ENCODE data around the gene LILRB2.
"Not testable (repeated sequence)": the region's sequence is repeated elsewhere in the genome, so short reads cannot be mapped to it uniquely, and the experiment has no call there.

The LILRB2 gene

DNA sequence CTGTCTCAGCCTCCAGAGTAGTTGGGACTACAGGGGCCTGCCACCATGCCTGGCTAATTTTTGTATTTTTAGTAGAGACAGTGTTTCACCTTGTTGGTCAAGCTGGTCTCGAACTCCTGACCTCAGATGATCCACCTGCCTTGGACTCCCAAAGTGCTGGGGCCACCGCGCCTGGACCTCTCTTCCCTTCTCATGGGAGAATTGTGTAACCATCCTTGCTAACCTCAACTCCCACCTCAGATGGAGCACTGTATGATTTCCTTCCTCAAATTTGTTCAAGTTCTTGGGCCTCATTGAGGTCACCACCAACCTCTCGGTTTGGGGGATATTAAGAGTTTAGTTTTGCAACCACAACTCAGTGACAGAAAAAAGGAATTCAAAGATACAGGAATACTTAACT is 21.3 kb upstream of the LILRB2 start:
- H3K4me1 ChIP-seq (ENCODE audit: control insufficient read depth, insufficient read depth, low read length), result no peaks in the 10 kb centered on the region
- H3K4me3 ChIP-seq (ENCODE audit: low read depth, low read length), result no peak overlapping the region
- H3K27me3 ChIP-seq (ENCODE audit: control insufficient read depth, insufficient read depth, low read length), result 0 out of 2 replicates have a peak, but pooled peaks cover 5% of the 10 kb centered on the region
- H3K27ac ChIP-seq (ENCODE audit: low read depth, low read length), result no peak overlapping the region
- no peaks in the 10 kb centered on the region for H3K36me3 ChIP-seq (ENCODE audit: control insufficient read depth, insufficient read depth, low read length)
- no peaks in the 10 kb centered on the region for H3K9me3 ChIP-seq (ENCODE audit: control insufficient read depth, insufficient read depth, low read length)
- no peak overlapping the region for H3K9ac ChIP-seq (ENCODE audit: low read depth, low read length)

DNA sequence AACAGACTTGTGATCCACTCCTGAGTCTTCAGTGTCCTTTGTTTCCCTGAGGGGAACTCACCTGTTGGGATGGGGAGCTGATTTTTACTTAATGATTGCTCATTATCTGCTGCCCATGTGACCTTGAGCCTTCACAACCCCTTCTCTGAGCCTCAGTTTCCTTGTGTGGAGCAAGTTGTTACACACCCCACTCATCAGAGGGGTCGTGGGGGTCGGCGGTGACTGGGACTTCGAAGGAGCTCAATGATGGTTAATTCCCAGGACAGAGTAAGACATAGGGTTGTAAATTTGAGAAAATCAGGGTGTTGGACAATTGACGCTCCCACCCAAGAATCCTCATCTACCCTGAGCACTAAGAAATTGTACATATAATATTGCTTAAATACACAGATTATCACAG is 18.6 kb upstream of the LILRB2 start:
- Histone ChIP-seq H3K27me3 (ENCODE audit: control insufficient read depth, insufficient read depth, low read length) (0 out of 2 replicates have a peak, but pooled peaks cover 5% of the 10 kb centered on the region), H3K9me3 (ENCODE audit: control insufficient read depth, insufficient read depth, low read length) (no peaks in the 10 kb centered on the region), H3K9ac (ENCODE audit: low read depth, low read length) (no peak overlapping the region), H3K36me3 (ENCODE audit: control insufficient read depth, insufficient read depth, low read length) (no peaks in the 10 kb centered on the region), H3K27ac (ENCODE audit: low read depth, low read length) (no peak overlapping the region), H3K4me3 (ENCODE audit: low read depth, low read length) (no peak overlapping the region), H3K4me1 (ENCODE audit: control insufficient read depth, insufficient read depth, low read length) (no peaks in the 10 kb centered on the region)

DNA sequence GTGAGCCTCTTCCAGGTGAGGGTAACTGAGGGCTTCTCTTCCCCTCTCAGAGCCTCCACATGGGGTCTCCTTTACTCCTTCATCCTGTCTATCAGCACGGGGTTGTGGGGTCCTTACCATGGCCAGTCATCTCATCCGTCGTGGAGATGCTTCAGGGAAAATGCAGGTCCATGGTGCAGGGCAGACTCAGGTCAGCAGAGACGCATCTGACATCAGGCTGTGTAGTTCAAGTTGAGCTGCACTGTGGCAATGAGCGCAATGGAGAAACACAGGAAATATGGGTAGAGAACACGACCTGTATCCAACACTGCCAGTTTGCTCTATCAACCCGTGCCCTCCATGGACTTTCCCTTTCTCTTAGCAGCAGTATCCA is 18.2 kb upstream of the LILRB2 start:
- H3K9me3 ChIP-seq (ENCODE audit: control insufficient read depth, insufficient read depth, low read length), result no peaks in the 10 kb centered on the region
- H3K36me3 ChIP-seq (ENCODE audit: control insufficient read depth, insufficient read depth, low read length), result no peaks in the 10 kb centered on the region
- no peak overlapping the region for H3K4me3 ChIP-seq (ENCODE audit: low read depth, low read length)
- H3K27ac ChIP-seq (ENCODE audit: low read depth, low read length), result no peak overlapping the region
- H3K27me3 ChIP-seq (ENCODE audit: control insufficient read depth, insufficient read depth, low read length), result 0 out of 2 replicates have a peak, but pooled peaks cover 5% of the 10 kb centered on the region
- H3K4me1 ChIP-seq (ENCODE audit: control insufficient read depth, insufficient read depth, low read length), result no peaks in the 10 kb centered on the region
- no peak overlapping the region for H3K9ac ChIP-seq (ENCODE audit: low read depth, low read length)

DNA sequence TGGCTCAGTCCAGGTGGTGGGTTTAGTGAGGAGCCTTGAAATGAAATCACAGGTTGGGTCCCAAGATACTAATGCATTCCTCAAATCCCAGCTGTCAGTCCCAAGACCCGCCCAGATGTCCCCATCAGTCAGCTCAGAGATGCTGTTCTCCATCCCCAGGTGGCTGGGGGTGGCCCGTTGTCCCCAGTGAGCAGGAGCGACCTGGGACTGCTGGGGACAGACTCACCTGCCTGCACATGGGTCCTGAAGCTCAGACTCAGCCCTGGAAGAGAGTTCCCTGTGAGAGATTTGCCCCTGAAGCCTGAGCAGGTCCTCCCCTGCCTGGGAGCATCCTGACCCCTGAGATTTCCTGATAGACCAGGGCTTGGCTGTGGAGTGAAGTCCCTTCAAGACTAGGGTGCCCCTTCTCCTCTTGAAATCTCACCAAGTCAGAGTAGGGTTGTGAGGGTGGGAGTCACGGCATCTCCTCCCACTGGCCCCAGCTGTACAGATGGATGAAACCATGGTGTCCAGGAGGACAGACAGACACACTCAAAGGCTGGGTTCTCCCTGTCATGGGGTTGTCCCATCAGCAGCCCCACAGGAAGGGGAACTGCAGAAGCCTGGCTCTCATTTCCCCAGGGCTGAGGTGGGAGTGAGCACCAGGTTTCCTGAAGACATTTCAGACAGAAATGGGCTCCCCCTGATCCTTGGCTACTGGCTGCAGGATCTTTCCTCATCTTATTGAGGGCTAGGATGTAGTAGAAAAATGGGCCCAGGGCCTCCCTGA is 17.6 kb upstream of the LILRB2 start:
- Histone ChIP-seq H3K4me1 (ENCODE audit: control insufficient read depth, insufficient read depth, low read length) (no peaks in the 10 kb centered on the region), H3K4me3 (ENCODE audit: low read depth, low read length) (no peak overlapping the region), H3K9me3 (ENCODE audit: control insufficient read depth, insufficient read depth, low read length) (no peaks in the 10 kb centered on the region), H3K27me3 (ENCODE audit: control insufficient read depth, insufficient read depth, low read length) (peaks cover 8% of the 10 kb centered on the region; the same call in 1 of the 2 replicates), H3K36me3 (ENCODE audit: control insufficient read depth, insufficient read depth, low read length) (no peaks in the 10 kb centered on the region), H3K27ac (ENCODE audit: low read depth, low read length) (no peak overlapping the region), H3K9ac (ENCODE audit: low read depth, low read length) (no peak overlapping the region)

DNA sequence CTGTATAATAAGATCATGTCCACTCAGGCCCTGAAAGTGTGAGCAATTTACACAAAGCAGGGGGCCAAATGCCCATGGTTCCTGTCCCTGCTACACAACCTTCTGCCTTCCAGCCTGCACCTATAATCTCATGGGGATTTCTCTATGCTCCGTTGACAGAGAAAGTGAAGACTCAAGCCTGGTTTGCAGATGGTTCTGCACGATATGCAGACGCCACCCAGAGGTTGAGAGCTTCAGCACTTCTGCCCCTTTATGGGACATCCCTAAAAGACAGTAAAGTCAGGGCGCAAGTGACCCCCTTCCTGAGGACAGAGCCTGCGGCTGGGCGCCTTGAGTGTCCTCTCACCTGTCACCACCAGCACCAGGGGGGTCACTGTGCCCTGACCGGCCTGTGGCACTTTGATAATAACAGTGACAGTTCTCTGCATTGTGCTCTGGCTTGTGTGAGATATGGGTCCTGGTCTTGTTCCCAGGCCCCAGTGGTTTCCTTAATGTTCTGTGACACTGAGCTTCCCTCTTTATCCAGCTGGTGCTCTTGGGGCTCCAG is 16.9 kb upstream of the LILRB2 start:
- no peaks in the 10 kb centered on the region for H3K9me3 ChIP-seq (ENCODE audit: control insufficient read depth, insufficient read depth, low read length)
- no peak overlapping the region for H3K27ac ChIP-seq (ENCODE audit: low read depth, low read length)
- H3K27me3 ChIP-seq (ENCODE audit: control insufficient read depth, insufficient read depth, low read length), result peaks cover 10% of the 10 kb centered on the region; the same call in 1 of the 2 replicates
- no peak overlapping the region for H3K4me3 ChIP-seq (ENCODE audit: low read depth, low read length)
- H3K9ac ChIP-seq (ENCODE audit: low read depth, low read length), result no peak overlapping the region
- H3K36me3 ChIP-seq (ENCODE audit: control insufficient read depth, insufficient read depth, low read length), result no peaks in the 10 kb centered on the region
- H3K4me1 ChIP-seq (ENCODE audit: control insufficient read depth, insufficient read depth, low read length), result no peaks in the 10 kb centered on the region

DNA sequence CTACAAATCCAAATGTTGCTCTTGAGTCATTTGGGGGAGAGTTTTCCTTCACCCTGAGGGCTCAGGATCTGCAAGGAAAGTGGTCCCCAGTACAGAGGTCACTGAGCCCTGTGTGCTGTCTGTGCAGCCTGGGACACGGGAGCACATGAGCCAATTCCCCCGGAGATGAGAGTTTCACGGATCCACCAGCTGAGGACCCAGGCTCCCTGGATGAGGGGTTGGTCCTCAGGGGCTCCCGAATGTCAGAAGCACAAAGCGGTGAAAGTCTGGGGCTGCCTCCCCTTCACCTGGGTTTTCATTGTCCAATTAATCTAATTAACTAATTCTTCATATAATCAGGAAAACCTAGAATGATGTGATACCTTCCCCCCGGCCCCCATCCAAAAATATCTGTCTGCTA is 13.6 kb upstream of the LILRB2 start:
- H3K4me3 ChIP-seq (ENCODE audit: low read depth, low read length), result no peak overlapping the region
- H3K36me3 ChIP-seq (ENCODE audit: control insufficient read depth, insufficient read depth, low read length), result no peaks in the 10 kb centered on the region
- no peak overlapping the region for H3K27ac ChIP-seq (ENCODE audit: low read depth, low read length)
- H3K4me1 ChIP-seq (ENCODE audit: control insufficient read depth, insufficient read depth, low read length), result no peaks in the 10 kb centered on the region
- no peaks in the 10 kb centered on the region for H3K9me3 ChIP-seq (ENCODE audit: control insufficient read depth, insufficient read depth, low read length)
- peaks cover 5% of the 10 kb centered on the region; the same call in 1 of the 2 replicates for H3K27me3 ChIP-seq (ENCODE audit: control insufficient read depth, insufficient read depth, low read length)
- no peak overlapping the region for H3K9ac ChIP-seq (ENCODE audit: low read depth, low read length)

DNA sequence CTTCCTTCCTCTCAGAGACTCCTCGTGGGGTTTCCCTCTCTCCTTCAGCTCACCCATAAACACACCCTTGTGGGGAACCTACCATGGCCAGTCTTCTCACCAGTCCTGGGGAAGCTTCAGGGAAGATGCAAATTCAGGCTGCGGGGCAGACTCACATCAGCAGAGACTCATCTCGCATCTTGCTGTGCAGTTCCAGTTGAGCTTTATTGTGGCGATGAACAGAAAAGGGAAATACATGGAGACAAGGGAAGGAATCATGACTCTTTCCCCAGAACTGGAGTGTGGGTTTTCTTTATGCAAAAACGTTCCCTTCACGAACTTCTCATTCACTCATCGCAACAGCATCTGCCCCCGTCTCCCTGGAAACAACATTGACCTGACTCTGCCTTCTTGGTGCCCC is 8.2 kb upstream of the LILRB2 start:
- H3K4me3 ChIP-seq (ENCODE audit: low read depth, low read length); H3K27me3 ChIP-seq (ENCODE audit: control insufficient read depth, insufficient read depth, low read length); H3K27ac ChIP-seq (ENCODE audit: low read depth, low read length); H3K4me1 ChIP-seq (ENCODE audit: control insufficient read depth, insufficient read depth, low read length); H3K9me3 ChIP-seq (ENCODE audit: control insufficient read depth, insufficient read depth, low read length); H3K36me3 ChIP-seq (ENCODE audit: control insufficient read depth, insufficient read depth, low read length); H3K9ac ChIP-seq (ENCODE audit: low read depth, low read length): not testable (repeated sequence)

DNA sequence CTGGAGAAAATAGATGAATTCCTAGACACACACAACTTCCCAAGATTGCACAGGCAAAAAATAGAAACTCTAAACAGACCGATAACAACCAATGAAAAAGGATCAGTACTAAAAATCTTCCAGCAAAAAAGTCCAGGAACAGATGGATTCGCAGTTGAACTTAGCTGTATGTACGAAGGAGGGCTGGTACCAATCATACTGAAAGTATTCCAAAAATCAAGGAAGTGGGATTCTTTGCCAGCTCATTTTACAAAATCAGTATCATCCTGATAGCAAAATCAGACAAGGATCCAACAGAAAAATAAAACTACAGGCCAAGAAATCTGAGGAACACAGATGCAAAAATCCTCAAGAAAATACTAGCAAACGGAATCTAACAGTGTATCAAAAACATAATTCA is 6.5 kb upstream of the LILRB2 start:
- Histone ChIP-seq H3K4me1 (ENCODE audit: control insufficient read depth, insufficient read depth, low read length) (no peaks in the 10 kb centered on the region), H3K36me3 (ENCODE audit: control insufficient read depth, insufficient read depth, low read length) (no peaks in the 10 kb centered on the region), H3K9ac (ENCODE audit: low read depth, low read length) (no peak overlapping the region), H3K4me3 (ENCODE audit: low read depth, low read length) (no peak overlapping the region), H3K27ac (ENCODE audit: low read depth, low read length) (no peak overlapping the region), H3K9me3 (ENCODE audit: control insufficient read depth, insufficient read depth, low read length) (no peaks in the 10 kb centered on the region), H3K27me3 (ENCODE audit: control insufficient read depth, insufficient read depth, low read length) (no peaks in the 10 kb centered on the region)

DNA sequence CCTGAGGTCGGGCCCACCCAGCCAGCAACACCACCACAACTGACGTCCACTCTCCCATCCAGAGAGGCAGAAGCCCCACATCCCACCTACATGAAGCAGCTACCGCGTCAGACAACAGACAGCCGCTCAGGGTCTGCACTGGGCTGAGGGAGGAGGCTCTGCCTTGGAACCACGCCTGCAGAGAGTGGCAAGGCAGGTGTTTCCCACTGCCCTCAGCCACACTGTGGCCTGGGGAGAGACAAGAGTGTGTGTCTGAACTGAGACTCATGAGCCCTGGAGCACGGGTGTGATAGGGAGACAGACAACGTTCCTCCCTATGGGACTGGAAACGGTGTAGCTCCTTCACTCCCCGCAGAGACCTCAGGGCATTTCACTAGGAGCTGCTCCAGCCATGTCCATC is 5.4 kb upstream of the LILRB2 start:
- H3K4me3 ChIP-seq (ENCODE audit: low read depth, low read length); H3K9ac ChIP-seq (ENCODE audit: low read depth, low read length); H3K27ac ChIP-seq (ENCODE audit: low read depth, low read length); H3K9me3 ChIP-seq (ENCODE audit: control insufficient read depth, insufficient read depth, low read length); H3K4me1 ChIP-seq (ENCODE audit: control insufficient read depth, insufficient read depth, low read length); H3K36me3 ChIP-seq (ENCODE audit: control insufficient read depth, insufficient read depth, low read length); H3K27me3 ChIP-seq (ENCODE audit: control insufficient read depth, insufficient read depth, low read length): not testable (repeated sequence)

DNA sequence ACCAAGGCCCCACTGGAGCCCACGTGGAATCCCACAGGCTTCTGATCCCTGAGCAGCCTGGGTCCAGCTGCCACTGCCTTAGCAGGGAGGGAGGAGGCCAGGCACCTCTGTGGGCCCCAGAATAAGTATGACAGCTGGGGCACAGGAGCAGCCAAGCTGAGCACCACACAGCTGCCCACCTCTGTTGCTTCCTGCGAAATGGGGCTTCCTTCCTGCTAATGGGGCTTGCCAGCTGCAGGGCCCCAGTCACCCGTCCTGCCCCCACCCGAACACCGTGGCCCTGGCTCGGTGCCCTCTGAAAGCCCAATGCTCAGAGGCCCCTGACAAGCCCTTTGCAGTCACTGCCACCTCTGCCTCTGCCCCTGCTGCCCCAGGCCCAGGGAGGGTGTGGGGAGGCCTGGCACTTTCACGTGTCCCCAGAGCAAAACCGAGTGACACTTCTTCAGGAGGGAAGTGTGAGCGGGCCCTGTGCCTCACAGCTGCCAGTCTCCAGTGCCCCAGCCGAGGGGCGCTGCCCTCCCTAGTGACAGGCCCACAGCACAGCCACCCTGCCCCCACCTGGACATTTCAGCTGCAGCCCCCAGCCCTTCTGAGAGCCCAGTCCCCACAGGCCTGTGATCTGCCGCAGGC is 4.6 kb upstream of the LILRB2 start:
- not testable (repeated sequence) for H3K9ac ChIP-seq (ENCODE audit: low read depth, low read length); H3K36me3 ChIP-seq (ENCODE audit: control insufficient read depth, insufficient read depth, low read length); H3K27ac ChIP-seq (ENCODE audit: low read depth, low read length); H3K27me3 ChIP-seq (ENCODE audit: control insufficient read depth, insufficient read depth, low read length); H3K4me3 ChIP-seq (ENCODE audit: low read depth, low read length); H3K4me1 ChIP-seq (ENCODE audit: control insufficient read depth, insufficient read depth, low read length); H3K9me3 ChIP-seq (ENCODE audit: control insufficient read depth, insufficient read depth, low read length)

DNA sequence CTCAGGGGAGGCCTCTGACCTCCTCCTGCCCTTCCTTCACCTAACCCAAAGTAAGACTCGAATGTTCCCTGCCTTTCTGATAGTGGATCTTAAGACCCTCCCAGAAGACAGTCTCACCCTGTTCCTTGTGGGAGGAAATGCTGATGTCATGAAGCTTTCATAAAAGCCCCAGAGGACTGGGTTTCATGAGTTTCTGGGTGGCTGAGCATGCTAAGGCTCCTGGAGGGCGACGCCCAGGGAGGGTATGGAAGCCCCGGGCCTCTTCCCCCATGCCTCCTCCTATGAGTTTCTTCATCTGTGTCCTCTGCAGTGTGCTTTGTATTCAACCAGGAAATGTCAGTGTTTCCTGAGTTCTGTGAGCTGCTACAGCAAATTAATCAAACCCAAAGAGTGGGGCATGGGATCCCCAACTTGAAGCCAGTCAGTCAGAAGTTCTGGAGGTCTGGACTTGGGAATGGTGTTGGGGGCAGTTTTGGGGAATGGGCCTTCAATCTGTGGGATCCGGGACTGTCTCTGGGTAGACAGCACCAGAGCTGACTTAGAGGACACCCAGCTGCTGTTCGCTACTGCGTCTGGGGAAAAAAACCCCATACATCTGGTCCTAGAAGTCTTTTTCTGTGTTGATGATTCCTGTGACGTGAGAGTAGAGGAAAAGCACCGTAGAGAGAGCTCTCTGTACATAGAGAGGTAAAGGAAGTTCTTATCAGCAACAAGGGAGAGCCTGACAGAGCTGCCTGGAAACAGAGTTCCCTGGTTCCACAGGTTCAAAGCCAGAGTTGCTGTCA is 2.0 kb upstream of the LILRB2 start:
- Histone ChIP-seq H3K9me3 (ENCODE audit: control insufficient read depth, insufficient read depth, low read length) (no peaks in the 10 kb centered on the region), H3K4me1 (ENCODE audit: control insufficient read depth, insufficient read depth, low read length) (no peaks in the 10 kb centered on the region), H3K27me3 (ENCODE audit: control insufficient read depth, insufficient read depth, low read length) (no peaks in the 10 kb centered on the region), H3K9ac (ENCODE audit: low read depth, low read length) (no peak overlapping the region), H3K4me3 (ENCODE audit: low read depth, low read length) (no peak overlapping the region), H3K36me3 (ENCODE audit: control insufficient read depth, insufficient read depth, low read length) (no peaks in the 10 kb centered on the region), H3K27ac (ENCODE audit: low read depth, low read length) (no peak overlapping the region)

All from HUES48 (cell line).